ENCODE data around the gene PTPRR. TPM values are rescaled to one million over a fixed set of nuclear protein-coding genes. Genes with fewer than 3 reads are reported as not detected.

The PTPRR gene
- total and polyA plus RNA-seq, 2 of the 4 experiments (the other 2 are of a cell fraction): 0.18 to 0.21 TPM

GRCh38 chr12:70847871-70848270 is 72.7 kb downstream of the PTPRR start:
- no peak overlapping the region for H3K18ac ChIP-seq (ENCODE audit: low read depth, low read length)
- H2BK15ac ChIP-seq (ENCODE audit: low read depth, low read length): no peak overlapping the region
- no peak overlapping the region for H2AFZ ChIP-seq (replicated peaks; ENCODE audit: low read length, poor library complexity)
- no peak overlapping the region for H3K27ac ChIP-seq (ENCODE audit: insufficient read depth, low read length)
- H3K9me3 ChIP-seq (ENCODE audit: control insufficient read depth, insufficient read depth, low read length): no peaks in the 10 kb centered on the region
- H3K4me3 ChIP-seq (ENCODE audit: insufficient read depth, low read depth, low read length): no peak overlapping the region
- H4K5ac ChIP-seq (ENCODE audit: low read depth, low read length): no peak overlapping the region
- H3K4ac ChIP-seq (ENCODE audit: low read depth, low read length): no peak overlapping the region
- no peaks in the 10 kb centered on the region for H3K79me1 ChIP-seq (ENCODE audit: low read depth in 1 of 2, low read length in 2 of 2)
- no peak overlapping the region for H3K23ac ChIP-seq (ENCODE audit: low read depth, low read length)
- no peak overlapping the region for H3K56ac ChIP-seq (ENCODE audit: extremely low read depth, insufficient read depth, low read length)
- H3K4me1 ChIP-seq (ENCODE audit: control insufficient read depth, insufficient read depth, low read length): no peaks in the 10 kb centered on the region
- ChIA-PET POLR2A (ENCODE audit: unreplicated experiment) (no interaction called here), CTCF (no interaction called here)
- no TSS peak for BruUV-seq (replicated peaks)
- in situ Hi-C loops (cut with MboI; ENCODE audit: low sequenced_read_pairs) (no loop called here), intact Hi-C loops (cut with micrococcal nuclease) (loop anchor here (5.0 kb wide), 1 partner anchor 1924 kb away; no protein-coding TSS in a partner anchor), dilution Hi-C loops (cut with HindIII; ENCODE audit: low sequenced_read_pairs, unreplicated experiment) (no loop called here)
- H4K20me1 ChIP-seq (ENCODE audit: insufficient read depth, low read length): no peaks in the 10 kb centered on the region
- no peak overlapping the region for H3K9ac ChIP-seq (ENCODE audit: low read depth, low read length)
- no peak for DNase-seq
- H3K4me2 ChIP-seq (ENCODE audit: low read depth, low read length): no peak overlapping the region
- ATAC-seq (ENCODE audit: low read depth): no peak
- no CpG with 5 or more reads among the region's 4 CpGs for WGBS, 2 experiments (ENCODE audit: extremely low coverage in 2 of 2, insufficient read length in 1 of 2)
- H2BK20ac ChIP-seq (ENCODE audit: low read depth, low read length): no peak overlapping the region
- H2AK5ac ChIP-seq (ENCODE audit: low read depth, low read length): no peak overlapping the region
- H3K36me3 ChIP-seq (ENCODE audit: control insufficient read depth, insufficient read depth, low read length): no peaks in the 10 kb centered on the region
- no peaks in the 10 kb centered on the region for H3K9me1 ChIP-seq (ENCODE audit: insufficient read depth, low read length)
- no peak overlapping the region for H2AK9ac ChIP-seq (replicated peaks; ENCODE audit: low read depth, low read length, poor library complexity)
- H3K27me3 ChIP-seq (ENCODE audit: control insufficient read depth, insufficient read depth, low read length): no peaks in the 10 kb centered on the region
- no peak overlapping the region for H4K8ac ChIP-seq (ENCODE audit: low read depth in 2 of 2, low read length in 2 of 2)
- no peak overlapping the region for H3K14ac ChIP-seq (replicated peaks; ENCODE audit: low read depth, low read length)
- no peak overlapping the region for H2BK120ac ChIP-seq (ENCODE audit: low read depth, low read length)
- no peak overlapping the region for H2BK5ac ChIP-seq (ENCODE audit: low read depth, low read length, poor library complexity, severe bottlenecking)
- TF ChIP-seq RCOR1 (IDR thresholded peaks at IDR 0.05; ENCODE audit: insufficient replicate concordance, low read length) (no peak), BHLHE40 (IDR thresholded peaks at IDR 0.05; ENCODE audit: low read depth, low read length) (no peak), USF2 (IDR thresholded peaks at IDR 0.05; ENCODE audit: low read depth, low read length) (no peak), FOS (IDR thresholded peaks at IDR 0.05; ENCODE audit: low read depth, low read length) (no peak), CHD1 (IDR thresholded peaks at IDR 0.05; ENCODE audit: low read depth, low read length) (no peak), ELK1 (IDR thresholded peaks at IDR 0.05; ENCODE audit: borderline replicate concordance, low read depth, low read length) (no peak), MAFK (IDR thresholded peaks at IDR 0.05; ENCODE audit: low read depth, low read length) (no peak), SMC3 (IDR thresholded peaks at IDR 0.05; ENCODE audit: low read depth, low read length) (no peak), CTCF (conservative IDR thresholded peaks at IDR 0.05; ENCODE audit: low read depth, low read length) (no peak), MAZ (IDR thresholded peaks at IDR 0.05; ENCODE audit: borderline replicate concordance, low read depth, low read length) (no peak), RAD21 (IDR thresholded peaks at IDR 0.05; ENCODE audit: low read length) (no peak), RFX5 (IDR thresholded peaks at IDR 0.05; ENCODE audit: low read depth, low read length) (no peak), CEBPB (IDR thresholded peaks at IDR 0.05; ENCODE audit: low read depth, low read length) (no peak), NFE2L2 (IDR thresholded peaks at IDR 0.05; ENCODE audit: low read depth, low read length) (no peak), POLR2A (IDR thresholded peaks at IDR 0.05; ENCODE audit: low read depth, low read length) (no peak)
- H4K91ac ChIP-seq (ENCODE audit: insufficient read depth, low read depth, low read length): no peak overlapping the region

All from IMR-90 (cell line).